Stimulated activated CD8-positive, alpha-beta memory T cell treated with anti-CD3 and anti-CD28 coated beads, Interleukin-15, amount 100 ng/mL, for 48 hours (primary cell): ENCODE results near the gene LINC01488.
A peak's percentile ranks its signal among the peaks of the same experiment; 100 is the strongest.

Experiments used
- DNase-seq, 2 donors: peaks; one replicate each; pipeline ENCODE4 v3.0.0-alpha.2; 2020; ENCODE audit warnings: low read depth in 2 of 2

LINC01488 gene

DNA sequence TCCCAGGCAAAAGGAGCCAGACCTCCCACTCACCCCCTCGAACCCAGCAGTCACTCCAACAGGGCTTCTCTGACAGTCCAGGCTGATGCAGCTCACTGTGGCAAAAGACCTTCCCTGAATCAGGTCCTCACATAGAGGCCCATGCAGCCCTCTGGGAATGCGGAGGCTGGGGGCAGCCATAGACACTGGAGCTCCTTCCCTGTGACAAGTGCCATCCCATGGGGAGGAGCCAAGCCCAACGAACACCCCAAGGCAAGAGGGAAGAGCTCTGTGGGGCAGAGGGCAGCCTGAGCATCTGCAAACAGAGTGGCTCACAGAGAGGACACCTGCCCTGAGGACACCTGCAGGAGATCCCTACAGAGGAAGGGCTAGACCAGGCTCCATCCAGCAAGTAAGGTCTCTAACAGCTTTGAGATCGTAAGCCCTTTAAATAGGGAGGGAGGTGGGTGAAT lies at the start of gene LINC01488:
Gene LINC01488, plus strand, starts transcription at position 271 of the 452 bp plus-strand sequence.
- DNase-seq = no peak

DNA sequence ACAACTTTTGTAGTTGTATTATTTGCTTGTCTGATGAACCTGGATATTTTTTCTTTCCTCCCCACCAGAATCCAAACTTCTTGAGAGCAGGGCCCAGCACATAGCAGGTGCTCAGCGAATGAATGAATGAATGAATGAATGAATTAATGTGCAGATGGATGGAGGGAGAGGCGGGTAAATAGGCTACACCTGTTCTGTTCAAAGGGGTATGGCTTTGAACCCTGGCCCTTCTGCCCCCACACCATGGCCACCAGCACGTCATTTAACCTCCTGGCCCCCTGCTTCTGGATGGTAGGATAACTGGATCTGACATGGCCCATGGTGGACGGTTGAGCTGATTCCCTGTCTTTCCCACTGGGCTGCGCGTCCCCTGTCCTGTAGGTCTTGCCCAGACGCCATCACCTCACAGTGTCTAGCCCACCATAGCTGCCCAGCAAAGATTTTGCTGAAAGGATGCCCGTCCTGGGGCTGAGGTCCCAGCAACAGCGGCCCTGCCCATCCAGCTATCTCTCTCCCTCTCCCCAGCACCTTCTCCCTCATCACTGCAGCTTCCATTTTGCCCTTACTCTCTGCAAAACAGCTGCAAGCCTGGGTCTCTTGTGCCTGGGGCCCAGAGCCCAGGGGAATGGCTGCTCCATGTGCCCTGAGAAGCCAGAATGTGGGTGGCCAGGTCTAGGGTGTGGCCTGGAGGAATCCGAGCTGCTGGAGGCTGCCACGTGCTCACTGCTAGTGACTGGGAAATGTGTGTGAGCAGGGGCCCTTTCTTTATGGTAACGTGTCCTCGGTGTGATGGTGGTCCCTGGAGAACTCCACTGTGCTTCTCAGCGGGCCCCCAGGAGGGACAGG lies 49.3 kb upstream of the LINC01488 start:
- no peak for DNase-seq

DNA sequence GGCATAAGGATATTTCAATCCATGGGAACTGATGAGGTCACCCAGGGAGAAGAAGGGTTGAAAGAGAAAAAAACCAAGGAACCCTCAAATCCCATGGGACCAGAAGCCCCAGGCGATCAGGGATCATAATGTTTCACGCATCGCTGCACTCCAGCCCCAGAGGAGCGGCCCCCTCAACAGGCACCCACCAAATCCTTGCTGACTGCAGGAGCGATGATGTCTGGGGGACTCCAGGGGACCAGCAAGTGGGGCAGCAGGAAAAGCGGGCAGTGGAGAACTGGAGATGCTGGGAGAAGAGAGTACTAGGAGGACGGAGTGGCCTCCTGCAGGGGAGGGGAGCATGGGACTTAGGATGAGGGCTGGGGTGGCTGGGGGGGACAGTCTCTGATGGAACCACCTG lies 47.7 kb upstream of the LINC01488 start:
- DNase-seq = no peak

DNA sequence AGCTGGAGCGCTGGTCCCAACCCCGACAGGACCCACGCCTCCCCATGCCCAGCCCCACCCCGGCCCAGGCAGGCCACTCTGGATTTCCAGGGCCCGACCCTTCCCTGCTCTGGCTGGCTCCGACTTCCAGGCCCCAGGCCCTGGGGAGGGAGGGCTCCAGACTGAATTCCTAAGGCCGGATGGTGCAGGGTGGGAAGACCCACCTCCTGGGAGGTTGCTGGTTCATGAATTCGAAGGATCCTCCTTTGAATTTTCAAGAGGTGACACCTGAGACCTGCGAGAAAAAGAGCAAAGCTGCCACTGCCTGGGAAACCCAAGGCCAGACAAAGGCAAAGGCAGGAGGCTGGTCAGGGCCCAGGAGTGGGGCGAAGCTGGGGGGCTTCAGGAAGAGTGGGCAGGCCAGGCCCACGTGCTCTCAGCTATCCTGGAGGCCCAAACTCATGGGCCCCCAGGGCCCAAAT lies 47.0 kb upstream of the LINC01488 start:
- DNase-seq = no peak

DNA sequence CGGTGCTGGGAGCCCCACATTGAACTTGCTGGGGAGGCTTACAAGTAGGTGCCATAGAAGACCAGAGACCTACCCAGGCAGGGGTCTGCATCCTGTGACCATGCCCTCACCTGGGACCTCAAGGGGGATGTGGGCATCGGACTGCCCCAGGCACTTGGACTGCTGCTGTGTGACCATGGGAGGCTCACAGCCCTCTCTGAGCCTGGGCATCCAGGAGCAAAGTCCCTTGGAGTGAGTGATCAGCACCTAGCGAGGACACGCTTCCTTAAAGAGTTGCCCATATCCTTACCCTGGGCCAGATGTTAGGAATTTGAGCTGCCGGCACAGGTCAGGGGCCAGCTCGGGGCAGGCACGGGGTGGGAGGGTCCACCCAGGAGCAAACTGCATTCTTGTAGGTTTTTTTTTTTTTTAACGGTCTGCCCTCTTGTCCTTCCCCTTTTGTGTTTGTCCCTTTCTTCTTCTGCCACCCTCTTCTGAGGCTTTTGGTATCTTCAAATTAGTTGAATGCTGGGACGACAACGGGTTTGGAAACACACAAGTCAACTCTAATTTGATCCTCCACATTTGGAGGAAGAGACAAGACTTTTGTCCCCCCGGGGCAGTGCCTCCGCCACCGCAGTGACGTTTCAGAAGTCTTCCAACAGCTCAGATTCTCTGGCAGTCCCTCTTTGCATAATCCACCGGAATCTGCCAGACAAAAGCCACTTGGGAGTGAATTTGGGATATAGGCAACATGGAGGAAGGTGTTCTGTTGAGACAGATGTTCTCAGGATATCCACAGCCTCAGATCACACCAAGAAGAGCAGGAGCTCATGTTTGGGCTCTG lies 46.1 kb upstream of the LINC01488 start:
- no peak for DNase-seq

DNA sequence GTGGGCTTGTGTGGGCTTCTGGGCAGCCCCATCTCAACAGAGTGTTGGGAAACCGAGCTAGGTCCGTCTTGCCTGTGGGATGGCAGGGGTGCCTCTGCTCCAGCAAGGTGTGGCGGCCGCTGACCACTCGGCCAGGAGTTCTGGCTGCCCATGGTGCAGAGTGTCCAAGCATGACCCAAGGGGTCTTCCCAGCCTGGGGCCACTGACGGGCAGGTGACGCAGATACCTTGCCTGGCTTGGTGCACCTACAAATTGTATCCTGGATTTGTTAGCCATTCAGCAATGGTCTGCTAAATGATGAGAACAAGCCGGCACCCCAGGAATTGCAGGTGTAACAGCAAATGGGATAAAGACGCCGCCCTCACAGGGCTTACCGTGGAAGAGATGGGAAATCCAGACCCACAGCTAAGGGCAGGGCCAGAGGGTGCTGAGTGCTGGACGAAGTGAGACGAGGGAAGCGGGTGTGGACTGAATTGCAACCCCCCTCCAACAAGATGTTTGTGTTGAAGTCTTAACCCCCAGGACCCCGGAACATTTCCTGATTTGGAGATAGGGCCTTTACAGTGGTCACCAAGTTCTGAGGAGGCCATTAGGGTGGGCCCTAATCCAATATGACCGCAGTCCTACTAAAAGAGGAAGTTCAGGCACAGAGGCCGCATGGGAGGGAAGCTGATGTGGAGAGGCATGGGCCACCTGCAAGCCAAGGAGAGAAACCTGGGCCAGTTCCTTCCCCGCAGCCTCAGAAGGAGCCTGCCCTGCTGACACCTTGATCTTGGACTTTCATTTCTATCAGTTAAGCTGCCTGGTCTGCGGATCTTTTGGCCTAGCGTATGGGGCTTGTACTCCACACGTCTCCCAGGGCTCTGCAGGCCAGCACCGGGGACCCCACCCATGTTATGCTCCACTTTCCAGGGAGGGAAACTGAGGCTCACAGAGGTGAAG lies 45.2 kb upstream of the LINC01488 start:
- DNase-seq = no peak

DNA sequence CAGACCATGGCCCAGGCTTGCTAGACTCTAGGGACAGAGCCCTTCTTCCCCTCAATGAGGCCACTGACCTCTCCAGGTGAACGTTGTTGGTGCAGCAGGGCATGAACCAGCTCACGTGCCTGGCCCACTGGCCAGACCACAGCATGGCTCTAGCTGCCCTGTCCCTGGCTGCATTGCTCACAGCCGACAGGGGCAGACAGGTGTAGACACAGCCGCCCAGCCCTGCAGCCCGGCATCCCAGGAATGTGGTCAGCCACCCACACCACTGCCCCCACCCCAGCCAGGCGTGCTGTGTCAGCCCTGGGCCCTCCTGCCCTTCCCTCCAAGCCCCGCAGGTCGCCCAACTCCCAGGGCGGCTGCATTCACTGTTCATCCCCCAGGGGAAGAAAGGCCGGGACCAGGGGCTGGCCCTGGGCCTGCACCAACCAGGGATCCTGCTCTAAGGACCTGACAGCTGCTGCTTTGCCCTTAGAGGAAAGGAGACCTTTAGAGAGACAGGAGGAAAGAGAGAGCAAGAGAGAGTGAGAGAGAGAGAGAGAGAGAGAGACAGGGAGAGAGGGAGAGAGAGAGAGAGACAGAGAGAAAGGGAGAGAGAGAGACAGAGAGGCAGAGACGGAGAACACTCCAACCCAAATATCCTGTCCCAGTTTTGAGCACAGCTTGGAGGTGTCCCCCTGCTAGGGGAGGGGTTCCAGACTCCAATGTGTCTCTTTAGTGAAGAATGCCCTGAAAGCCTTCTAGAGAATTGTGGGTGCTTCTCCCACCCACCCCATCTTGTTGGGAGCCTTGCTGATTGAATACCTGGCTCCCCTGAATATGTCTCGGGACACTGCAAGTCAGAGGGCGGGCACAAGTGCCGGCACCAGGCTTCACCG lies 44.2 kb upstream of the LINC01488 start:
- no peak for DNase-seq

DNA sequence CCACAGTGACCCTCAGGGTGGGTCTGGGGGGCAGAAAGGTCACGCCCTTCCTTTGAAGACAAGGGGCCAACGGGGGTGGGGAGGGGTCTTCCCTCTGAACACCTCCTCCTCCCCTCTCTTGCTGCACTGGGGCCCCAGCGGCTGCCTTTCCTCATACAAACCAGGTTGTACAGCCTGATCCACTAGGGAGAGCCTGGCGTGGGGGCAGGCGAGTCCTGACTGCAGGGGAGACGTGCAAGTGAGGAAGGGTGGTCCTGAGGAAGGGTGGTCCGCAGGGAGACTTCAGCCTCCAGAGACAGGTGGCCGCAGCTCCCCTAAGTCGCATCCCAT lies 43.6 kb upstream of the LINC01488 start:
- no peak for DNase-seq

DNA sequence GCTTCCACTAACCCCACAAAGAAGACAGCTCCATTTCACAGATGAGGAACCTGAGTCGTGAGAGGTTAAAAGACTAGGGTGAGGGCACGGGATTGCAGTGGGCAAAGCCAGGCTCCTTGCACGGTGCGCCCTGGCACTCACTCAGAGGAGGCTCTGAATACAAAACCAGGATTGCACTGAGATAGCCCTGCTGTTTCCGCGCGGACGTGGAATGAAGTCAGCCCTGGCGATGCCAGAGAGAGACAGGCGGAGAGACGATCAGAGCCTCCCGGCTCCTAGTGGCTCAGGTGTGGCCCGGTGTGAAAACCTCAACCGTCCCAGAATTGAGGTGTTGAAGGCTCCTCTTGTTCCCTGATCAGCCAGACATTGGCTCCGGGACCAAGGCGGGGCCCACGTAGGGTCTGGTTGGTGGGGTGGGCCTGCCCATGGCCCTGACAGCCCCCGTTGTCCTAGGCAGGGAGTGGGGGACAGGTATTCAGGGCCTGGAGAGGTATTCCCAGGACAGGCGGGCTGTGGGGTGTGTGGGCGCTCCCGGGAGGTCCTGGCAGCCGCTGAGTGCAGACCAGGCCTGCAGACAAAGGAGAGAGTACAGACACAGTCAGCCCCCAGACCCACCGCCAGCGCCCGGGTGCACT lies 43.1 kb upstream of the LINC01488 start:
- DNase-seq = no peak

DNA sequence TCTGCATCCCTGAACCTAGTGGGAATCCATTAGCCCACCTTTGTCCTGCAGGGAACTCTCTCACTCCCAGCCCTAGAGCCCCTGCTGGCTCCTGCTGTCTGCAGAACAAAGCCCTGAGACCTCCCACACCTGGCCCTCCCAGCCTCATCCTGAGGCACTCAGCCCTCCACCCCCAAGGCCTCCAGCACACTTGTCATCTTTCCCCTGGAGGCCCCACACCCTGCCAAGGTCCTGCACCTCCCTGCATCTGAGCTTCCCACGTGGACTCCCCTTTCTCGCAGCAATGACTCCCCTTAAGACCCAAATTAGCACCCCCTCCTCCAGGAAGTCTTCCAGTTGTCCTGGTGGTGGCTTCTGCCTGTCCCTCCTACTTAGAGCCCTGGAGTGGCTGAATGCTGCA lies 42.3 kb upstream of the LINC01488 start:
- DNase-seq = no peak

DNA sequence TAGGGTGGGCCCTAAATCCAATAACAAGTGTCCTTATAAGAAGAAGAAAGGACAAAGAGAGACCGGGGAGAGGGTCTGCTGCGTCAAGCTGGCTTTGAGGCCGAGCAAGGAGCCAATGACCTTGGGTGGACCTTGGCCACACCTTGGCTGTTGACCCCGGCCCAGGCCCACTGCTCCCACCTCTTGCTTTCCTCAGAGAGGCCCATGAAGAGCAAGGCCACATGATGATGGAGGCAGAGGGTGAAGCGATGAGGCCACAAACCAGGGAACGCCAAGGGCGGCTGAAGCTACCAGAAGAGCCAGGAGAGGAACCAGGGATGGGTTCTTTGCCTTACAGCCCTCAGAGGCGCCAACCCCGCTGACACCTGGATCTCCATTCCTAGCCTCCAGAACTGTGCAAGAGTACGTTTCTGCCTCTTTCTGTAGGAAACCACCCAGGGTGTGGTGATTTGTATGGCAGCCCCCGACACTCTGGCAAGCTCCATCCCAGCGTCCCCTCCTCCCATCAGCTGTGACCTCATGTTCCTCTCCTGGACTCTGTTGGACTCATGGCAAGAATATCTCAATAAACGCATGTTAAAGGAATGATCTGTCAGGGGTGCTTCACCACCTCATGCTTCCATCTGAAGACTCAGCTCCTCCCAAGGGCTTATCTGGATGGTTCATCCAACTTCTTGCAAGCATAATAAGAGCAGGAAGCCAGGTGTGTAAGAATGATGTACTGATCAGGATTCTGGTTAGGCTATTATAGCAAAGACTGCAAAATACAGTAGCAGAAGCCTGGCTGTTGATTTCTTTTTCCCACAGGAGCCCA lies 41.6 kb upstream of the LINC01488 start:
- no peak for DNase-seq

DNA sequence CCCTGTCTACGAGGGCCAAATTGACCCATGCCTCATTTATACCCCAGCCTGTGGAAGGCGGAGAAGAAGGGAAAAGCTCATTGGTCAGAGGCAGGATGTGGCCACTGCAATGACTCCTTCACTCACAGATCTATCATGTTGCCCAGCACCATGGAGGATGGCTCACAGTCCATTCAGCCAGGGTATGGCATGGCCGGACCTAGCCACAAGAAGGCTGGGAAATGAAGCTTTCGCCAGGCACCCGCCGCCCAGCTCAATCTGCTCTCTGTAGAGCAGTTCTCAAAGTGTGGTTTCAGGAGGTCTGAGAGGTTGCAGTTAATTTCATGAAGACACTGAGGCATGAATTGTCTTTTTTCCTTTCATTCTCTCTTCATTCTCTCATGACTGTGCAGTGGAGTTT lies 40.6 kb upstream of the LINC01488 start:
- DNase-seq = no peak

DNA sequence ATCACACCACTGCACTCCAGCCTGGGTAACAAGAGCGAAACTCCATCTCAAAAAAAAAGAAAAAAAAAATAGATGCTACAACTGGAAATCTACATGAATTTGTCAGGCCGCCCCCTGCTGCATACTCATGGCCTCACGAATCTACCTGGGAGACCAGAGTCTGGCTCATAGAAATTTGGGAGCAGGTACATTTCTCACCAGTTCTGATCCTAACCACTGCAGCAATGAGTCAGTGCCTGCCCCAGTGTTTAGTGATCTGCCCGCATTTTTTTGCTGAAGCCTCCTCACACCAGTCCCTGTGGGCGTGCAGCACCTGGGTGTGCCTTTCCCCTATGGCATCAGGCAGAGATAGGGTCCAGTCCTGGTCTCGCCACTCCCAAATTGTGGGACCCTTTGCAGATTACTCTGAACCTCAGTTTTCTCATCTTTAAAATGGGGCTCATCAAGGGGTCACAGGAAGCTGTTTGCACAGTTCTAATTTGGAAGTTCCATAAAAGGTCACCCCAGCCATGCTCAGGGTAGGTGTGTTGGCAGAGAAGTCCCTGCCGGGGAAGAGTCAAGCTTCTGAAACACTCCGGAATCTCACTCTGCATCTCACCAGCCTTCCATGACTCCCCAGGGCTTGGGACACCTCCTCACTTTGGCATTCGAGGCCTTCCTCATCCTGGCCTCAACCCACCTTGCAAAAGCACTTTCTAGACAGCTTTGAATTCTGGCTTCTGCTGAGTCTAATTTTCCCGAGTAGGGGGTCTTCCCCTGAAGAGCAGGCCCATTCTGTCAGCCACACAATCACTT lies 39.3 kb upstream of the LINC01488 start:
- no peak for DNase-seq

DNA sequence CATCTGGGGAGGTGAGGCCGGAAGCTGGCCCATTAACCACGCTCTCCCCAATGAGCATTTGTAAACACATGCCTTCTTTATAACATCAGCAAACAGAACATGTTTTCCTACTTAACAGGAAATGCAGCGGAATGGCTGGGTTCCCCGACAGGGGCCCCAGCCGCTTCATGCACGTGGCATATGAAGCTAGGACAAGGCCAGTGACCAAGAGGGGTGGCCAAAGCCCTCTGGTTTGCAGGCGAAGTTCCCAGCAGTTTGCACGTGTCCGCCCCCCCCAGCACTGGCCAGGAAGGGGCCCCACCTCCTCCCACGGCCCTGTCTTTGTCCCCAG lies 38.7 kb upstream of the LINC01488 start:
- no peak for DNase-seq

DNA sequence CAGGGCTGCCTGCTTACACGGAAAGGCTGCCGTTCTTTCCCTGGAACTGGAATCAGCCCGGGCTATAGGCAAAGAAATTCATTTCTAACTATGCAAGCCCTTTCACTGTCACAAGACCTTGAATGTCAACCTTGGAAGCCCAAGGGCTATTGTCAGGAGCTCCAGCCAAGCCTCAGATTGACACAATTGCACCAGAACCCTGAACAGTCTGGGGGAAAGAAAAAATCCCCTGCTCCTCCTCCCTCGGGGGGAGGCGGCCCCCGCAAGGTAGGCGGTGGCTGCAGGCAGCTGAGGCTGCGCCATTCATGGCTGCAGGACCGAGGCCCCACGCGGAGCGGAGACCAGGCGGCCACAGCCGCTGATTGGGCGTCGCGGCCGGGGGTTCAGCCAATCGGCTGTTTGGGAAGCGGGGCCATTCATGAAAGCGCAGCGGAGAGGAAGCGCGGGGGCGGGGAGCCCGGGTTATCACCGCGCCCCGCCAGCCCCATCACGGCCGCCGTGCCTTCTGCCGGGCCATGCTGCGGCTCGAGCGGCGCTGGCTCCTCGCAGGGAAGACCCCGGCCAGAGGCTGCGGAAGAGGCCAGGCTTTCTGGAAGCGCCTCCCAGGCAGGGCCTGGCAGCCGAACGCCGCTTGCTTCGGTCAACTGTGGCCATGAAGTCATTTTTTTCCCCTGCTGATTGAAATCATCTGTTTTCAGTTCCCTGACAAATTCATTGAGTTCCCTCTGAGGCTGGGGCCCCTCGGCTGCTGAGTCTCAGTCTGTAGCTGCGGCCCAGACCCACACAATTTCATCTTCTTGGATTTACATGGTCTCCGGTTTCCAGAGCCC lies 38.1 kb upstream of the LINC01488 start:
- DNase-seq = peak; percentile 74 to 76

DNA sequence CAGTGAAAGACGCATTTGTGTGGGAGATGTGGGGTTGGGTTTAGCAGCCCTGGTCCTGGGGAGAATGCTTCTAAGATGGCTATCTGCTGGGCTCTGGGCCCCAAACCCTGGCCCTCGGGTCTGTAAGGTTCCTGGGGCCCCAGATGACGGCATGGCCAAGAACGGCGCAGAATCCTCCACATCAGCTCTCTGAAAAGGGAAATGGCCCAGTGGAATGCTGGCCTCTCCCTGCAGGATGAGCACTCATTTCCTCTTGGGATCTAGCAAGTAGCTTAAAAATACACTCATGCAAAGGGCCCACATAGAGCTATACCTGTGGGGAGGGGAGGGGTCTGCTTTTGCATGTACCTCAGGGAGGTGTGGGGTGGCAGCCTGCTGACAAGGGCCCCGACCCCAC lies 37.5 kb upstream of the LINC01488 start:
- no peak for DNase-seq

DNA sequence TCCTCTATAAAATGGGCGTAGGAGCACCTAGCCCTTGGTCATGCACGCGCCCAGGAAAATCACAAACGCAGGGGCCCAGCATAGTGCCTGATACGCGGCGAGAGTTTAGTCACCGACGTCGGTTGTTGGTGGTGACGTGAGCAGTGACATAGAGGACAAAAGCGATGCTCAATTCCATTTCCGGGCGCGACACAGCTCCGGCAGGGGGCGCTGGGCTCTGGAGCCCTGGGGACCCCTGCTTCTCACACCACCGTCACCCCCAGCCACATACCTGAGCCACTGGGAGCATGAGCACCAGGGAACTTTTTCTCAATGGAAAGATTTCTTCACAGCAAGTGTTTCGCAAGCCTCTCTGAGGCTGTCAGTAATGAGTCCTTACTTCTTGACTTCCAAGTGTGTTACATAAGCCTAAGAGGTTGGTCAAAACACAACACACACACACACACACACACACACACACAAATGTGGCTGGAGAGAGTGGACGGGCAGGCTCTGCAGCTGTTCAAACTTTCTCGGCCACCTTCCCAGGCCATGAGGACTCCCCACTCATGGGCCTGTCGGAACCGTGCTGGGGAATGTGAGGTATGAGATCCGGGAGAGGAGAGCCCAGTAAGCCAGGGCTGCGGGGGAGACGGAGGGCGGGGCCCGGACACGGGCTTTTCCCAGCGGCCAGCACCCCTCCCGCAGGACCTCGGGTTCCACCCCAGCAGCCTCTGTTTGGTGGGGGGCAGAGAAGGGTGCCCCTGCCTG lies 36.9 kb upstream of the LINC01488 start:
- DNase-seq = no peak
